ENCODE measurements around the gene MSH6. TPM values are rescaled to one million over a fixed set of nuclear protein-coding genes. Genes with fewer than 3 reads are reported as not detected.
"Not testable (repeated sequence)": the region's sequence is repeated elsewhere in the genome, so short reads cannot be mapped to it uniquely, and the experiment has no call there.

The MSH6 gene
- total and polyA plus RNA-seq, 4 donors: 10.0 to 38.3 (median 19.9) TPM

- intact Hi-C loops (cut with DNase I): no loop called here
- no peaks in the 10 kb centered on the region for H3K36me3 ChIP-seq (ENCODE audit: control insufficient read depth in 1 of 2, insufficient read depth in 2 of 2, low read length in 1 of 2)
- no peaks in the 10 kb centered on the region for H3K9me3 ChIP-seq (ENCODE audit: control insufficient read depth, low read length)
- ATAC-seq (ENCODE audit: low FRiP score) (no peak), DNase-seq (no peak)
- H3K4me3 ChIP-seq (ENCODE audit: low read length in 2 of 2): no peak overlapping the region
- H3K4me1 ChIP-seq (ENCODE audit: control insufficient read depth in 1 of 2, insufficient read depth in 2 of 2, low read length in 2 of 2): peaks cover 0 to 3% of the 10 kb centered on the region in 2 donors
- no peaks in the 10 kb centered on the region for H3K27me3 ChIP-seq (ENCODE audit: control insufficient read depth in 1 of 2, insufficient read depth in 2 of 2, low read length in 1 of 2)
- WGBS, 2 donors: 59 to 63% methylated on average over 2 of the region's 2 CpGs
- H3K27ac ChIP-seq (ENCODE audit: low read depth in 1 of 2, low read length in 2 of 2): no peak overlapping the region
These were observed 61.2 kb downstream of the MSH6 start for GRCh38 chr2:47844162-47844561.

- H3K4me1 ChIP-seq (ENCODE audit: control insufficient read depth in 1 of 2, insufficient read depth in 2 of 2, low read length in 2 of 2): no peaks in the 10 kb centered on the region
- intact Hi-C loops (cut with DNase I): no loop called here
- 90 to 91% methylated on average over 2 of the region's 2 CpGs for WGBS, 2 donors
These were observed 66.4 kb downstream of the MSH6 start for GRCh38 chr2:47849368-47849767.

GRCh38 chr2:47850198-47850597 lies 67.3 kb downstream of the MSH6 start:
- no peak overlapping the region for H3K4me3 ChIP-seq (ENCODE audit: low read length in 2 of 2)
- ATAC-seq (ENCODE audit: low FRiP score) (no peak), DNase-seq (no peak)
- H3K27ac ChIP-seq (ENCODE audit: low read depth in 1 of 2, low read length in 2 of 2): no peak overlapping the region
- H3K27me3 ChIP-seq (ENCODE audit: control insufficient read depth in 1 of 2, insufficient read depth in 2 of 2, low read length in 1 of 2): no peaks in the 10 kb centered on the region
- no peaks in the 10 kb centered on the region for H3K36me3 ChIP-seq (ENCODE audit: control insufficient read depth in 1 of 2, insufficient read depth in 2 of 2, low read length in 1 of 2)
- 80 to 89% methylated on average over 1 of the region's 1 CpG for WGBS, 2 donors
- intact Hi-C loops (cut with DNase I): loop anchor here (10.0 kb wide), 2 partner anchors 55 to 575 kb away; partner anchors contain the start of gene FBXO11 (in 1 of the 2)
- H3K4me1 ChIP-seq (ENCODE audit: control insufficient read depth in 1 of 2, insufficient read depth in 2 of 2, low read length in 2 of 2): no peaks in the 10 kb centered on the region
- H3K9me3 ChIP-seq (ENCODE audit: control insufficient read depth, low read length): no peaks in the 10 kb centered on the region

More at GRCh38 chr2:47849368-47849767, 66.4 kb downstream of the MSH6 start:
- Histone ChIP-seq H3K36me3 (ENCODE audit: control insufficient read depth in 1 of 2, insufficient read depth in 2 of 2, low read length in 1 of 2) (no peaks in the 10 kb centered on the region), H3K27me3 (ENCODE audit: control insufficient read depth in 1 of 2, insufficient read depth in 2 of 2, low read length in 1 of 2) (no peaks in the 10 kb centered on the region), H3K27ac (ENCODE audit: low read depth in 1 of 2, low read length in 2 of 2) (no peak overlapping the region), H3K9me3 (ENCODE audit: control insufficient read depth, low read length) (no peaks in the 10 kb centered on the region), H3K4me3 (ENCODE audit: low read length in 2 of 2) (no peak overlapping the region)
- no peak for ATAC-seq (ENCODE audit: low FRiP score)
- DNase-seq: no peak

- ATAC-seq (ENCODE audit: low FRiP score); DNase-seq; H3K4me1 ChIP-seq (ENCODE audit: control insufficient read depth in 1 of 2, insufficient read depth in 2 of 2, low read length in 2 of 2); H3K27ac ChIP-seq (ENCODE audit: low read depth in 1 of 2, low read length in 2 of 2); H3K9me3 ChIP-seq (ENCODE audit: control insufficient read depth, low read length); H3K27me3 ChIP-seq (ENCODE audit: control insufficient read depth in 1 of 2, insufficient read depth in 2 of 2, low read length in 1 of 2); H3K4me3 ChIP-seq (ENCODE audit: low read length in 2 of 2); H3K36me3 ChIP-seq (ENCODE audit: control insufficient read depth in 1 of 2, insufficient read depth in 2 of 2, low read length in 1 of 2): not testable (repeated sequence)
- 75 to 78% methylated on average over 8 of the region's 8 CpGs for WGBS, 2 donors
- intact Hi-C loops (cut with DNase I): loop anchor here (10.0 kb wide), 2 partner anchors 52 to 572 kb away; partner anchors contain the start of gene FBXO11 (in 1 of the 2)
These were observed 70.3 kb downstream of the MSH6 start for GRCh38 chr2:47853067-47853777.

Other genes with a start within 250 kb of the MSH6 start
- gene KCNK12, start 212.2 kb upstream of the MSH6 start, total RNA-seq: under 1 TPM in 1 of 2 donors, not detected in 1; 0.13 TPM
- gene KCNK12, start 212.2 kb upstream of the MSH6 start, polyA plus RNA-seq: not detected
- gene FBXO11, start 123.4 kb downstream of the MSH6 start, total RNA-seq: 10 to 100 TPM; 64.8 to 80.4 TPM
- gene FBXO11, start 123.4 kb downstream of the MSH6 start, polyA plus RNA-seq: 10 to 100 TPM; 17.5 to 38.1 TPM

Data from aorta (tissue), 5 donors.